Parathyroid adenoma (tissue), 2 donors: ENCODE measurements around the gene MAMDC2.

Experiments used
- H2AFZ ChIP-seq: fragments of 300-600 bp; sonication (generic); one replicate; pipeline ENCODE4 v1.7.0; 2017; ENCODE audit warnings: antibody characterized with exemption, mild to moderate bottlenecking
- H3K27ac ChIP-seq: fragments of 300-600 bp; sonication (generic); one replicate; pipeline ENCODE4 v1.7.0; 2017
- H3K27me3 ChIP-seq: fragments of 300-600 bp; sonication (generic); one replicate; pipeline ENCODE4 v1.7.0; 2017; ENCODE audit warnings: low read length; ENCODE audit not compliant: control insufficient read depth, insufficient read depth
- H3K36me3 ChIP-seq: fragments of 300-600 bp; sonication (generic); one replicate; pipeline ENCODE4 v1.7.0; 2017; ENCODE audit warnings: low read length; ENCODE audit not compliant: control insufficient read depth, insufficient read depth
- H3K4me1 ChIP-seq: fragments of 300-600 bp; sonication (generic); one replicate; pipeline ENCODE4 v1.7.0; 2017; ENCODE audit warnings: control low read depth
- H3K4me2 ChIP-seq: fragments of 300-600 bp; sonication (generic); one replicate; pipeline ENCODE4 v1.7.0; 2017; ENCODE audit warnings: low read length
- H3K4me3 ChIP-seq: fragments of 300-600 bp; sonication (generic); one replicate; pipeline ENCODE4 v1.7.0; 2017; ENCODE audit warnings: low read depth, low read length
- H3K79me2 ChIP-seq: fragments of 300-600 bp; sonication (generic); one replicate; pipeline ENCODE4 v1.7.0; 2017; ENCODE audit warnings: control low read depth
- H3K9ac ChIP-seq: fragments of 300-600 bp; sonication (generic); one replicate; pipeline ENCODE4 v1.7.0; 2017; ENCODE audit warnings: mild to moderate bottlenecking
- H3K9me3 ChIP-seq: fragments of 300-600 bp; sonication (generic); one replicate; pipeline ENCODE4 v1.7.0; 2017; ENCODE audit warnings: low read length; ENCODE audit not compliant: control insufficient read depth
- TF ChIP-seq, protein P1 (sequence below): fragments of 300-600 bp; sonication (generic); IDR thresholded peaks from one replicate; pipeline ENCODE4 v1.7.0; 2017; ENCODE audit warnings: antibody characterized with exemption, mild to moderate bottlenecking
- donor health status: primary hyperparathyroidism.

MAMDC2 gene

DNA sequence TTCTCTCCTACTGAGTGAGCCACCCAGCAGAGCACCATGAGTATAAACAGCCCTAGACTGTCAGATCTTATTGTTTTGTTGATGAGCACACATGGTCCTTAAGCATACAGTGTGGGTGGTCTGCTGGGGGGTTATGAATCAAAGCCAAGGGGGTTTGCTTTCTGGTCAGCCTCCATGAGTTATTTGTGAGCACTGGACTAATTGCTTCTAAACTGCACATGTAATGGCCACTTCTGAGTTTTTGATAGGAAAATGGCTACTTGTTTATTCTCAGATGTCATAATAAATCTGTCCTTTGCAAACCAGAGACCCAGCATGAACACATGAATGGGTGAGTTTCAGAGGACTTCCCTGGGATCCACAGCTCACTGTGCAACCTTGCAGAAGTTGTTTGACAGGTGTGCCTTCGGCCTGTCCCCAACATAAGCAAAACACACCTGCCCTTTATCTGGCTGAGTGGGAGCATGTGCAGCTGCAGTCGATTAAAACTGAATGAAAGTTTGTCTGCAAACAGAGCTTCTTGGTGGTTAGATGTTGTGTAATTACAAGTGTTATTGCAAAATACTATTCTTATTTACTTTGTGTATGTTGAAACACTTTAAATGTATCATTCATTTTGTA, 35.9 kb downstream of the MAMDC2 start:
- H3K9me3 ChIP-seq, result no peaks in the 10 kb centered on the region
- H3K4me3 ChIP-seq, result no peak overlapping the region
- no peak overlapping the region for H3K9ac ChIP-seq
- no peak overlapping the region for H3K4me2 ChIP-seq
- no peaks in the 10 kb centered on the region for H3K79me2 ChIP-seq
- H3K36me3 ChIP-seq, result no peaks in the 10 kb centered on the region
- H3K27me3 ChIP-seq, result no peaks in the 10 kb centered on the region
- no peaks in the 10 kb centered on the region for H3K4me1 ChIP-seq
- TF ChIP-seq, protein P1, sequence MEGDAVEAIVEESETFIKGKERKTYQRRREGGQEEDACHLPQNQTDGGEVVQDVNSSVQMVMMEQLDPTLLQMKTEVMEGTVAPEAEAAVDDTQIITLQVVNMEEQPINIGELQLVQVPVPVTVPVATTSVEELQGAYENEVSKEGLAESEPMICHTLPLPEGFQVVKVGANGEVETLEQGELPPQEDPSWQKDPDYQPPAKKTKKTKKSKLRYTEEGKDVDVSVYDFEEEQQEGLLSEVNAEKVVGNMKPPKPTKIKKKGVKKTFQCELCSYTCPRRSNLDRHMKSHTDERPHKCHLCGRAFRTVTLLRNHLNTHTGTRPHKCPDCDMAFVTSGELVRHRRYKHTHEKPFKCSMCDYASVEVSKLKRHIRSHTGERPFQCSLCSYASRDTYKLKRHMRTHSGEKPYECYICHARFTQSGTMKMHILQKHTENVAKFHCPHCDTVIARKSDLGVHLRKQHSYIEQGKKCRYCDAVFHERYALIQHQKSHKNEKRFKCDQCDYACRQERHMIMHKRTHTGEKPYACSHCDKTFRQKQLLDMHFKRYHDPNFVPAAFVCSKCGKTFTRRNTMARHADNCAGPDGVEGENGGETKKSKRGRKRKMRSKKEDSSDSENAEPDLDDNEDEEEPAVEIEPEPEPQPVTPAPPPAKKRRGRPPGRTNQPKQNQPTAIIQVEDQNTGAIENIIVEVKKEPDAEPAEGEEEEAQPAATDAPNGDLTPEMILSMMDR, result no peak
- H2AFZ ChIP-seq, result no peak overlapping the region
- H3K27ac ChIP-seq, result no peak overlapping the region

DNA sequence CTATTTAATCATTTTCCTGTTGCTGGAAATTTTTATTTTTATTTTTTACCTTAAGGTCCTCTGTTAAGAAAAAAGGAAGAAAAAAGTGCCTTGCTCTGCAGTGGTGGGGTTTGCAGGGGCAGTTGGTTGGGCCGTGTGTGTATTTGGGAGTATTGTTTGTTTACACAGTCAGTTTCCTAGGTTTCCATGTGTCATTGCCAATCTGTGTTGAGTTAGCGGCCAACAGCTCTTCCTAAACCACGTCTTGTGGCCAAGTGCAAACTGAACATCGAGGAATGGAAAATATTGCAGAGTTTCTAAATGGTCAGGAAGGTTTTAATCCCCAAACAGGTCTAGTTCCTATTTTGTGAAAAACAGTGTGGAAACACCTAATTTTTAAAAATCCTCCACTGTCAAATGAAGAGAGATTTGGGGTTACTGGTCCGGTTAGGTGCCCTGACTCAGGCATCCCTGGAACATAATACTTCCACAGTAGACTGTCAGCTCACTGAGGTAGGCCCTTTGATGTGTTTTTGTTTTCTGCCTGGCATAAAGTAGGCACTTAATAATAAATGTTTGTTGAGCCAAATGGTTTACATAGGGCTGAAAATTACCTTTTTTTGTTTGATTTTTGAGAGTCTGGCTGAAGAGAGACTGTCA, 37.0 kb downstream of the MAMDC2 start:
- no peaks in the 10 kb centered on the region for H3K79me2 ChIP-seq

DNA sequence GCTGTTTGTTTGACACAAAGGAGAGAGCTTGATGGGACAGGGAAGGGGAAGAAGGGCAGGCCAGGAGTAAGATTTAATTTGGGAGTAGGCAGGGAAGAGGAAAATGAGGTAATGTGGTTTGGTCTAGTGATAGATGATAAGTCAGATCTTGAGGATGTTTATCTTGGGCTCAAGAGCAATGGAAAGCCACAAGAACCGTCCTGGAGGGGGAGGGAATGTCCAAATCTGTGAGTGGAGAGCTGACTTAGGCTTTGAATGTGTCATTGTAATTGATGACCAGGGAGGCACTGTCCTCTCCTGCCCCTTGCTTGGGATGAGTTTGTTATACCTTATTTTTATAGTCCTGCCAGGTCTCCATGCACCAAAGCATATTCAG, 37.5 kb downstream of the MAMDC2 start:
- Histone ChIP-seq H3K4me1 (no peaks in the 10 kb centered on the region), H3K4me2 (no peak overlapping the region), H3K9me3 (no peaks in the 10 kb centered on the region), H3K36me3 (no peaks in the 10 kb centered on the region), H2AFZ (no peak overlapping the region), H3K79me2 (no peaks in the 10 kb centered on the region), H3K27me3 (no peaks in the 10 kb centered on the region), H3K4me3 (no peak overlapping the region), H3K27ac (peak overlapping the region; percentile 15), H3K9ac (no peak overlapping the region)
- TF ChIP-seq, protein P1, result no peak

More for the DNA sequence above, 37.0 kb downstream of the MAMDC2 start:
- H3K9me3 ChIP-seq, result no peaks in the 10 kb centered on the region
- no peak overlapping the region for H2AFZ ChIP-seq
- no peak overlapping the region for H3K9ac ChIP-seq
- no peaks in the 10 kb centered on the region for H3K27me3 ChIP-seq
- peak overlapping the region; percentile 15 for H3K27ac ChIP-seq
- no peak overlapping the region for H3K4me3 ChIP-seq
- H3K4me1 ChIP-seq, result no peaks in the 10 kb centered on the region
- TF ChIP-seq, protein P1, result no peak
- no peaks in the 10 kb centered on the region for H3K36me3 ChIP-seq
- no peak overlapping the region for H3K4me2 ChIP-seq

DNA sequence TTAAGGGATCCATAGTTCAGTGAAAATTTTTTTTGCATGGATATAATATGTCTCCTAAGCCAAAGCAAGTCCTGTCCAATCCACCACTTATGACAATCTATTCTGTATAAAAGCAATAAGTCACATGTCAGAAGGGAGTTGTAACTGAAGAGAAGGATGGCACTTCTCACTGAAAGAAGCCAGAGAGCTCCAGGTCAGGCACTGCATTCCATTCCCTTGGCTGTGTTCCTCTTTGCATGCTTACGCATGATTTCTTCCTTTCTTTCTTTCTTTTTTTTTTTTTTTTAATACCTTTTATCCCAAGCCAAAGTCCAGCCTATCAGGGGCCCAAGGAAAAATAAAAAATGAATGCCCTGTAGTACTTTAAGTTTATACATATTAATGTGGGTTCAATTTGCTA, 39.8 kb downstream of the MAMDC2 start:
- no peak overlapping the region for H3K4me3 ChIP-seq
- TF ChIP-seq, protein P1, result no peak
- H3K36me3 ChIP-seq, result no peaks in the 10 kb centered on the region
- H3K9ac ChIP-seq, result no peak overlapping the region
- no peak overlapping the region for H2AFZ ChIP-seq
- H3K9me3 ChIP-seq, result no peaks in the 10 kb centered on the region
- H3K4me1 ChIP-seq, result no peaks in the 10 kb centered on the region
- H3K27ac ChIP-seq, result no peak overlapping the region
- no peak overlapping the region for H3K4me2 ChIP-seq
- H3K27me3 ChIP-seq, result no peaks in the 10 kb centered on the region
- no peaks in the 10 kb centered on the region for H3K79me2 ChIP-seq

DNA sequence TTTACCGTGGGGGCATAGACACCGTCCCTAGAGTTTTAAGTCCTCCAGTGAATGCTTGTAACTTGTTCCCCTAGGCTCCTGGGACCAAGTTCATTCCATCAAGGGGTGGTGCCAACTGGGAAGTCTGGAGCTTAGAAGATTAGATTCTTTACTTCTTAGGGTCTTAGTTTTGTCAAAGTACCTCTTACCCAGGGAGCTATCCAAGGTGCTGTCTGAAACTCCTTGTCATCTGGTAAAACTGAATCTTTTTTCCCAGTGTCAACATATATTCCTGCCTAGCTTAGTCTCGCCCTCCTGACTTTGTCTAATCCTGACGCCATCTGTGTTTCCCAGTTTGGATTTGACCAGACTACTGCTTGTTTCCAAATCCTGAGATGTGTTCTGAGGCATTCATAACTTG, 41.6 kb downstream of the MAMDC2 start:
- Histone ChIP-seq H3K79me2 (no peaks in the 10 kb centered on the region), H3K27me3 (no peaks in the 10 kb centered on the region), H3K4me1 (no peaks in the 10 kb centered on the region), H2AFZ (no peak overlapping the region), H3K9ac (no peak overlapping the region), H3K27ac (no peak overlapping the region), H3K4me2 (no peak overlapping the region), H3K36me3 (no peaks in the 10 kb centered on the region), H3K9me3 (no peaks in the 10 kb centered on the region), H3K4me3 (no peak overlapping the region)
- TF ChIP-seq, protein P1, result no peak
